ENCODE data around the gene AGPAT4.

The AGPAT4 gene

DNA sequence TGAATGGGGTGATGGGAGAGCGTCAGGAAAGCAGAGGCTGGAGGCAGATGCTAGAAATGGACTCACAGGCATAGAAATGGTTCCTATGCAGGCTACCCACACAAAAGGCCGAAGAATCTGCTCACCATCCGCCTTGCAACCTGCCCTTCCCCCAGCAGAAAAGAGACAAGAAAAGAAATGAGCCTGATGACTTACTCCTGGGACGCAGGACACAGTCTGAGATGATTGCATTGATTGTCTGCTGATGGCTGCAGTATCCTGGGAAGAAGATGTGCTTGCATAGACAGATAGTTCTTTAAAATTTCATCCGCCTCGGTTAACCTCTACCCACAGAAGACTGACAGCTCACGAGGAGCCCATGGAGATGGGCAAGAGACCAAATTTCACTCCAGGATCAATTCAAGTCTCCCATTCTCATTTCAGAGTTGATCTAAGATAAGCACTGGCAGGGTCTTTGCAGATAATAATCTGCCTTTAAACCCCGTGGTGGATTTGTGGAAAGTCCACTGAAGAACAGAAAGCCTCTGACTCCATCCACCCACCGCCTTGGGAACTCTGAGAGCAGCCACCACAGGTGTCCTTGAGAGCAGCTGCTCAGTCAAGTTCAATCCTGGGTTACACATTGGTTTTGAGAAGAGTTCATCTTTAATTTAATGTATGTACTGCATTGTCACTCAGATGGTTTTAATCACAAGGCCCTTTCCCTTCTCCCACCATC is 7.2 kb downstream of the AGPAT4 start:
- no peak for DNase-seq
- Histone ChIP-seq H3K4me3 (ENCODE audit: control insufficient read depth in 1 of 7, extremely low read depth in 1 of 7, insufficient read depth in 4 of 7, low read depth in 2 of 7, low read length in 6 of 7) (no peak overlapping the region), H3K9me3 (ENCODE audit: control extremely low read depth in 1 of 5, control insufficient read depth in 4 of 5, insufficient read depth in 2 of 5, low read depth in 1 of 5, low read length in 4 of 5) (no peaks in the 10 kb centered on the region), H3K36me3 (ENCODE audit: control insufficient read depth in 4 of 4, insufficient read depth in 4 of 4, low read length in 3 of 4) (peaks cover 0 to 9% (median 3%) of the 10 kb centered on the region in 4 experiments), H3K27ac (ENCODE audit: insufficient read depth in 1 of 2, low read depth in 1 of 2, low read length in 2 of 2, poor library complexity in 1 of 2, severe bottlenecking in 2 of 2) (no peak overlapping the region), H3K27me3 (replicated peaks in 2 of 5; ENCODE audit: control insufficient read depth in 4 of 5, insufficient read depth in 5 of 5, low read length in 4 of 5) (no peaks in the 10 kb centered on the region), H3K4me1 (ENCODE audit: control extremely low read depth in 1 of 4, control insufficient read depth in 4 of 4, insufficient read depth in 4 of 4, low read length in 3 of 4) (peaks cover 0 to 18% (median 7%) of the 10 kb centered on the region in 4 experiments)
- WGBS (ENCODE audit: insufficient coverage), result 97% methylated on average over 7 of the region's 9 CpGs
- ChIA-PET POLR2A (no interaction called here), CTCF (no interaction called here)

DNA sequence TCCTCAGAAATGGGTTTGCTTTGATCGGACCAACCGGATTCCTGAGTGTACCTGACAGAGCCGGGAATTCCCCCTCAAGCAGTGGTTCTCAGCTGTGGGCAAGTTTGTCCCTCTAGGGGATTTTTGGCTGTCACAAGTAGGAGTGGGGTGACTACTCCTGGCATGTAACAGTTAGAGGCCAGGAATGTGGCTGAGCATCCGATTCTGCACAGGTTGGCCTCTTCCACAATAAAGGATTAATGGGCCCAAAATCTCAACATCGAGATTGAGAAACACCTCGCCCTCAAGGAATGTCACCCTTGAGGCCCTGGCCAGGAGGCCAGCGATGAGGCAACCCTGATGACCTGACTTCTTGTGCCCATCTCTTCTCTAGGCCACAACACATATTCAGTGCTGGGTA is 7.9 kb downstream of the AGPAT4 start:
- Histone ChIP-seq H3K27ac (ENCODE audit: insufficient read depth in 1 of 2, low read depth in 1 of 2, low read length in 2 of 2, poor library complexity in 1 of 2, severe bottlenecking in 2 of 2) (no peak overlapping the region), H3K27me3 (replicated peaks in 2 of 5; ENCODE audit: control insufficient read depth in 4 of 5, insufficient read depth in 5 of 5, low read length in 4 of 5) (no peaks in the 10 kb centered on the region), H3K4me1 (ENCODE audit: control extremely low read depth in 1 of 4, control insufficient read depth in 4 of 4, insufficient read depth in 4 of 4, low read length in 3 of 4) (peaks cover 0 to 18% (median 7%) of the 10 kb centered on the region in 4 experiments), H3K36me3 (ENCODE audit: control insufficient read depth in 4 of 4, insufficient read depth in 4 of 4, low read length in 3 of 4) (peaks cover 0 to 13% (median 5%) of the 10 kb centered on the region in 4 experiments), H3K4me3 (ENCODE audit: control insufficient read depth in 1 of 7, extremely low read depth in 1 of 7, insufficient read depth in 4 of 7, low read depth in 2 of 7, low read length in 6 of 7) (no peak overlapping the region), H3K9me3 (ENCODE audit: control extremely low read depth in 1 of 5, control insufficient read depth in 4 of 5, insufficient read depth in 2 of 5, low read depth in 1 of 5, low read length in 4 of 5) (no peaks in the 10 kb centered on the region)
- WGBS (ENCODE audit: insufficient coverage), result 100% methylated on average over 6 of the region's 7 CpGs
- POLR2A ChIA-PET, result no interaction called here
- no peak for DNase-seq
- CTCF ChIA-PET, result no interaction called here

DNA sequence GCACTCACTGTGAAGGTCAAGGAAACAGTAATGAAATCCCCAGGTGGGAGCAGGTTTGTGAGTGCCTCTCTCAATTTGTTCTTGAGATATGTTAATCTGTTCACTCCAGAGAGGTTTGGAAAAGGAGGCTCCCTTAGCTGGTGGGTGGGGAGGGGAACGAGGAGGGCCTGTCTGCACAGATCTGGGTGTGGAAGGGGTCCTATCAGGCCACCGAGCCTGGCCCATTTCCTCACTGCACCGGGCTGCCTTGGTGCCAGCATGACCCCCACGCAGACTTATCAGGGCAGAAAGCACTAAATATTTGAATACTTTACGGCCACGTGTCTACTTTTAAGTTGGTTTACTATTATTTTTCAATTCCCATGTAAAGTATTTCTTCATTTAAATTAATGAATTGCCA is 8.3 kb downstream of the AGPAT4 start:
- Histone ChIP-seq H3K9me3 (ENCODE audit: control extremely low read depth in 1 of 5, control insufficient read depth in 4 of 5, insufficient read depth in 2 of 5, low read depth in 1 of 5, low read length in 4 of 5) (no peaks in the 10 kb centered on the region), H3K27me3 (replicated peaks in 2 of 5; ENCODE audit: control insufficient read depth in 4 of 5, insufficient read depth in 5 of 5, low read length in 4 of 5) (no peaks in the 10 kb centered on the region), H3K4me1 (ENCODE audit: control extremely low read depth in 1 of 4, control insufficient read depth in 4 of 4, insufficient read depth in 4 of 4, low read length in 3 of 4) (peaks cover 0 to 18% (median 7%) of the 10 kb centered on the region in 4 experiments), H3K36me3 (ENCODE audit: control insufficient read depth in 4 of 4, insufficient read depth in 4 of 4, low read length in 3 of 4) (peaks cover 0 to 15% (median 7%) of the 10 kb centered on the region in 4 experiments), H3K4me3 (ENCODE audit: control insufficient read depth in 1 of 7, extremely low read depth in 1 of 7, insufficient read depth in 4 of 7, low read depth in 2 of 7, low read length in 6 of 7) (no peak overlapping the region), H3K27ac (ENCODE audit: insufficient read depth in 1 of 2, low read depth in 1 of 2, low read length in 2 of 2, poor library complexity in 1 of 2, severe bottlenecking in 2 of 2) (no peak overlapping the region)
- POLR2A ChIA-PET, result no interaction called here
- peak in 2 of 3 donors; percentile 27 to 54 for DNase-seq
- CTCF ChIA-PET, result no interaction called here
- WGBS (ENCODE audit: insufficient coverage), result 90% methylated on average over 3 of the region's 6 CpGs

DNA sequence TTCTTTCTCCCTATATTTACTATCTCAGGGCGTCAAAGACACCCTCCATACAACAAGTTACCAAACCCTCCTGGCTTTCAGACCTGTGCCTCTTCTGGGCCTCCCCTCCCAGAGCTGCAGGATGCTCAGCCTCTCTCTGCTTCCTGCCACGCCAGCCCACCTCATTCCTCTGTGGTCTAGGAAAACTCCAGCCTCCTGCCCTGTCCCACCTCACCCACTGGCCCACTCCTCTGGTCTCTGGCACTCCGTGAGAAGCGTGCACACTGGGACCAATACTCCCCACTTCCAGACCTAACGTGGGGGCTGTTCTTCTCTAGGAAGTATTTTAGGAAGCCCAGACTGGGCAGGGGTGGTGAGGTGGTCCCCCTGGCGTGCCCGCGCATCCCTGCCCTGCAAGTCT is 9.7 kb downstream of the AGPAT4 start:
- no peak for DNase-seq
- Histone ChIP-seq H3K9me3 (ENCODE audit: control extremely low read depth in 1 of 5, control insufficient read depth in 4 of 5, insufficient read depth in 2 of 5, low read depth in 1 of 5, low read length in 4 of 5) (no peaks in the 10 kb centered on the region), H3K4me3 (ENCODE audit: control insufficient read depth in 1 of 7, extremely low read depth in 1 of 7, insufficient read depth in 4 of 7, low read depth in 2 of 7, low read length in 6 of 7) (no peak overlapping the region), H3K27me3 (replicated peaks in 2 of 5; ENCODE audit: control insufficient read depth in 4 of 5, insufficient read depth in 5 of 5, low read length in 4 of 5) (no peaks in the 10 kb centered on the region), H3K36me3 (ENCODE audit: control insufficient read depth in 4 of 4, insufficient read depth in 4 of 4, low read length in 3 of 4) (peaks cover 0 to 21% (median 7%) of the 10 kb centered on the region in 4 experiments), H3K27ac (ENCODE audit: insufficient read depth in 1 of 2, low read depth in 1 of 2, low read length in 2 of 2, poor library complexity in 1 of 2, severe bottlenecking in 2 of 2) (no peak overlapping the region), H3K4me1 (ENCODE audit: control extremely low read depth in 1 of 4, control insufficient read depth in 4 of 4, insufficient read depth in 4 of 4, low read length in 3 of 4) (peaks cover 0 to 18% (median 7%) of the 10 kb centered on the region in 4 experiments)
- WGBS (ENCODE audit: insufficient coverage), result 78% methylated on average over 8 of the region's 8 CpGs
- ChIA-PET POLR2A (no interaction called here), CTCF (interaction anchor here (0.9 kb wide), 1 partner anchor 9 kb away, joined by 3 read pairs; no protein-coding TSS in a partner anchor)

DNA sequence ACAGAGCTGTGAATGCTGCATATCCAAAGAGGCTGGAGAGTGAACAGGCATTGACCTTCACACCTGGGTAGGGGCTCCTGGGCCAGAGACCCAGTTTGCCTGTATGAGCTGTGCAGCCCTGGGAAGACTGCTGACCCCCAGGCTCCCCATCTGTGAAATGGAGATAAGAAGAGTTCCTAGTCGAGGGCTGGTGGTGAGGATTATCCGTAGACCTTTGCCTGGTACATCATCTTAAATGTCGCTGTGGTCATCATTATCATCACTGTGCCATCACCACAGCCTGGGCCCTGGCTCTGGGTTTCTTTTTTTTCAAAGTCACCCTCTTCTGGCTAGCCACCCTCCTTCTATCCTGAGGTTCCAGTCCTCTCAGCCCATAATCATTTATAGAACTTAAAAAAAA is 12.0 kb downstream of the AGPAT4 start:
- peak in 2 of 3 donors; percentile 22 to 28 for DNase-seq
- Histone ChIP-seq H3K9me3 (ENCODE audit: control extremely low read depth in 1 of 5, control insufficient read depth in 4 of 5, insufficient read depth in 2 of 5, low read depth in 1 of 5, low read length in 4 of 5) (no peaks in the 10 kb centered on the region), H3K27ac (ENCODE audit: insufficient read depth in 1 of 2, low read depth in 1 of 2, low read length in 2 of 2, poor library complexity in 1 of 2, severe bottlenecking in 2 of 2) (no peak overlapping the region), H3K27me3 (replicated peaks in 2 of 5; ENCODE audit: control insufficient read depth in 4 of 5, insufficient read depth in 5 of 5, low read length in 4 of 5) (no peaks in the 10 kb centered on the region), H3K4me1 (ENCODE audit: control extremely low read depth in 1 of 4, control insufficient read depth in 4 of 4, insufficient read depth in 4 of 4, low read length in 3 of 4) (peaks cover 0 to 5% (median 0%) of the 10 kb centered on the region in 4 experiments), H3K36me3 (ENCODE audit: control insufficient read depth in 4 of 4, insufficient read depth in 4 of 4, low read length in 3 of 4) (peaks cover 0 to 22% (median 8%) of the 10 kb centered on the region in 4 experiments), H3K4me3 (ENCODE audit: control insufficient read depth in 1 of 7, extremely low read depth in 1 of 7, insufficient read depth in 4 of 7, low read depth in 2 of 7, low read length in 6 of 7) (no peak overlapping the region)
- CTCF ChIA-PET, result interaction anchor here (1.2 to 1.5 kb wide), 4 partner anchors 8 to 36 kb away, joined by 3 to 4 read pairs (median 4); no protein-coding TSS in a partner anchor
- POLR2A ChIA-PET, result no interaction called here
- WGBS (ENCODE audit: insufficient coverage), result 72% methylated on average over 2 of the region's 3 CpGs

DNA sequence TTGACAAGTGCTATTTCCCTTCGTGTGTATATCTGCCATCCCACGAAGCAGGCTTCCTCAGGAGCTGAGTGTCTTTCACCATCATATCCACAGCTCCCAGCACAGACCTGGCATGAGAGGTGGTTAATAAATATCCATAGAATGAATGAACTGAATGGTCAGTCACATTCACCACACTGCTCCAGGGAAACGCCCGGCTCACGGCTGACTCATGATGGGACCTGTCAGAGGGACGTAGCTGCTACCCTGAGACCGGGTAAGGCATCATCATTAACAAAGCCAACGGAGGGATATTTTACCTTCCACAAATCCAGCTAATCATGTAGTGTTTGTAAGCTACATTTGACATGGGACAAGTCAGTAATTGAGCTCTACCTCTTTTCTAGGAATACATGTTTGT is 12.5 kb downstream of the AGPAT4 start:
- Histone ChIP-seq H3K4me1 (ENCODE audit: control extremely low read depth in 1 of 4, control insufficient read depth in 4 of 4, insufficient read depth in 4 of 4, low read length in 3 of 4) (peaks cover 0 to 5% (median 0%) of the 10 kb centered on the region in 4 experiments), H3K9me3 (ENCODE audit: control extremely low read depth in 1 of 5, control insufficient read depth in 4 of 5, insufficient read depth in 2 of 5, low read depth in 1 of 5, low read length in 4 of 5) (no peaks in the 10 kb centered on the region), H3K4me3 (ENCODE audit: control insufficient read depth in 1 of 7, extremely low read depth in 1 of 7, insufficient read depth in 4 of 7, low read depth in 2 of 7, low read length in 6 of 7) (no peak overlapping the region), H3K27me3 (replicated peaks in 2 of 5; ENCODE audit: control insufficient read depth in 4 of 5, insufficient read depth in 5 of 5, low read length in 4 of 5) (no peaks in the 10 kb centered on the region), H3K27ac (ENCODE audit: insufficient read depth in 1 of 2, low read depth in 1 of 2, low read length in 2 of 2, poor library complexity in 1 of 2, severe bottlenecking in 2 of 2) (no peak overlapping the region), H3K36me3 (ENCODE audit: control insufficient read depth in 4 of 4, insufficient read depth in 4 of 4, low read length in 3 of 4) (peaks cover 0 to 22% (median 7%) of the 10 kb centered on the region in 4 experiments)
- WGBS (ENCODE audit: insufficient coverage), result 100% methylated on average over 5 of the region's 8 CpGs
- DNase-seq, result no peak
- POLR2A ChIA-PET, result interaction anchor here (1.1 kb wide), 1 partner anchor 290 kb away, joined by 3 read pairs; no protein-coding TSS in a partner anchor
- CTCF ChIA-PET, result interaction anchor here (0.7 to 1.5 kb wide), 6 partner anchors 9 to 109 kb away, joined by 3 to 4 read pairs (median 4); no protein-coding TSS in a partner anchor

DNA sequence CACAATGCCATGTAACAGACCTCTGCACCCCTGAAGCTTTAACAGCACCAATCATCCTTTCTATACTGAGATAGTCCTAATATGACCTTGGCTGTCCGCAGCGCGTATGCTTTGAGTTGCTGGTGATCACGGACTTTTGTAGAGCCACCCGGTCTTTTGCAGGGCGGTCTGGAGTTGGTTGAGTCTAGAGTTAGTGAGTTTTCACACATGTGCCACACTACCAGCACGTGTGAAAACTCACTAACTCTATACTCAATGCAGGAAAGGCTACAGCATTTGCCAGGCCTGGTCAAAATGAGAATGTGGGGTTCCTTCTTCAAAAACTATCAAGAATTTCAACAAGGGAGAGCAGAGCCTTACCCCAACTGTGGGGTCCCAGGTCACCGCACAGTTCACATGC is 14.6 kb downstream of the AGPAT4 start:
- 98% methylated on average over 8 of the region's 8 CpGs for WGBS (ENCODE audit: insufficient coverage)
- CTCF ChIA-PET, result interaction anchor here (1.3 kb wide), 1 partner anchor 14 kb away, joined by 3 read pairs; no protein-coding TSS in a partner anchor
- no peak overlapping the region for H3K4me3 ChIP-seq (ENCODE audit: control insufficient read depth in 1 of 7, extremely low read depth in 1 of 7, insufficient read depth in 4 of 7, low read depth in 2 of 7, low read length in 6 of 7)
- no peak for DNase-seq
- H3K27me3 ChIP-seq (replicated peaks in 2 of 5; ENCODE audit: control insufficient read depth in 4 of 5, insufficient read depth in 5 of 5, low read length in 4 of 5), result no peaks in the 10 kb centered on the region
- peaks cover 0 to 19% (median 7%) of the 10 kb centered on the region in 4 experiments for H3K36me3 ChIP-seq (ENCODE audit: control insufficient read depth in 4 of 4, insufficient read depth in 4 of 4, low read length in 3 of 4)
- POLR2A ChIA-PET, result no interaction called here
- no peak overlapping the region for H3K27ac ChIP-seq (ENCODE audit: insufficient read depth in 1 of 2, low read depth in 1 of 2, low read length in 2 of 2, poor library complexity in 1 of 2, severe bottlenecking in 2 of 2)
- no peaks in the 10 kb centered on the region for H3K9me3 ChIP-seq (ENCODE audit: control extremely low read depth in 1 of 5, control insufficient read depth in 4 of 5, insufficient read depth in 2 of 5, low read depth in 1 of 5, low read length in 4 of 5)
- peaks cover 0 to 8% (median 4%) of the 10 kb centered on the region in 4 experiments for H3K4me1 ChIP-seq (ENCODE audit: control extremely low read depth in 1 of 4, control insufficient read depth in 4 of 4, insufficient read depth in 4 of 4, low read length in 3 of 4)
